ENCODE results near the gene C22orf23.

C22orf23 gene

DNA sequence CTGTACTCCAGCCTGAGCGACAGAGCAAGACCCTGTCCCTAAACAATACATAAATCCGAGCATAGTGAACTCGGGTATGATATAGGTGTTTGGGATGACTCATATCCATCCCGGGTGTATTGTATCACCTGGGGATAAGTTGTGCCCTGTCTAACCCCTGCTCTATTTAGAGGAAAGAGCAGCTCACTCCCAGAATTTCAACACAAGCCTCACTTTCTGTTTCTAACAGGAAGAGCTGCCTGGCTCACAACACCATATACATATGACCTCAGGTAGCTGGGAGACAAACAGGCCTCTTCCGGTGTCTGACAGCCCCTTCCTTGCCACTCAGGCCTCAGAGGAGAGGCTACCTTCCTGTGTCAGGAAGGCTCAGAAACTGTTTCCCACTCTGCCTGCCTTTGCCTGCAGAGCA lies 57.2 kb downstream of the C22orf23 start:
- no peak for DNase-seq

DNA sequence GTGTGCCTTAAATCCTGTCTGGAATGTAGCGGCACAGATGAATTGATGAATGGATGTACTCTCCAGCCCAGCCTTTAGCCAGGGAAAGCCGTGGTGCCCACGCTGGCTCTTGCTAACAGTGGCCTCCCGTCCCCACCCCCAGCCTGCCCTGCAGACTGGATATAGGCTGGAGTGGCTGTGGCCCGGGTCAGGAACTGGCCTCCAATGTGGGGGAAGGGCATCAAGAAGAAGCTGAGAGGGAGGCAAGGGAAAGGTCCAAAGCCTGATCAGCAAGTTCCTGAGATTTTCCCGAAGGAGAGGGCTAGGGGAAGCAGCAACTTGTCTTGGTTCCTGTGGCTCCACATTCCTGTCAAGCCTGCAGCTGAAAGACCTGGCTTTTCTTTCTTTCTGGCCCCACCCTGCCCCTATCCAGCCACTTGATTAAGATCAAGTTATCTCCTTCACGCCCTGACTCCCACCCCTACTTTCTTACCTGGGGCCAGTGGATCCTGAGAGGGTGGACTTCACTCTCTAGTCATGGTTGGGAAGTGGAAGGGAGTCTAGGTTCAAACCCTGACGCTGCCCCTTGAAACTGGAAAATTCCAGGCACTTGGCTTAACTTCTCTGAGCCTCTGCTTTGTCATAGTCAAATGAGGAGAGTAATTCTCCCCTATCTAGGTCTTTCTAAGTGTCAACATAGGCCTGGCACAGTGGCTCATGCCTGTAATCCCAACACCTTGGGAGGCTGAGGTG lies 58.3 kb downstream of the C22orf23 start:
- DNase-seq: no peak

DNA sequence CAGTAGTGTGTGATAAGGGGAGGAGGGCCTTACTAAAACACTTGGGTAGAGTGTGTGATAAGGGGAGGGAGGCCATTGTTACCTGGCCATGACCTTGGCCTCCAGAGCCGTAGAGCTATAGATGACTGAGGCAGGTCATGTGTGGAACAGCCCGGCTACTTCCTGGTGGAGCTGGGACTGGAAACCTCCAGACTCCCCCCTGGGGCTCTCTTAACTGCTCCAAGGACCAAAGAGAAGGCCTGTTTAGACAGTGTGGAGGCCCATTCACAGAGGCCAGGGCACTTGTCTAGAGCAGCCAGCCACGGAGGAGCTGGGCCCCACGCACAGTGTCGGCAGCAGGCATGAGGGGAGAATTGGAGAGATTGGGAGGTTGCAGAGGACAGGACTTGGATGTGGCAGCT lies 59.8 kb downstream of the C22orf23 start:
- DNase-seq: no peak
